Body of pancreas (tissue), 4 donors: Measurements from ENCODE around the gene PSME2.

Source experiments
- CTCF ChIP-seq, 7 experiments: fragments of 450-650 bp in 4 of 7; fragments of 200-600 bp in 3 of 7; sonication (generic) in 3 of 7; IDR thresholded peaks; one replicate each; pipeline ENCODE4 v1.5.1; 2016 to 2019; ENCODE audit warnings: antibody characterized with exemption in 7 of 7
- POLR2A ChIP-seq, 3 donors: fragments of 450-650 bp; IDR thresholded peaks; one replicate each; pipeline ENCODE4 v1.6.1; 2016; ENCODE audit warnings: antibody characterized with exemption in 3 of 3, mild to moderate bottlenecking in 2 of 3

- TF ChIP-seq CTCF (IDR thresholded peaks at IDR 0.05) (no peak), POLR2A (IDR thresholded peaks at IDR 0.05) (no peak)
These were observed 5.1 kb upstream of the PSME2 start for GRCh38 chr14:24151404-24152080.
